ENCODE results near the gene MYH11.
"Not testable (repeated sequence)": the region's sequence is repeated elsewhere in the genome, so short reads cannot be mapped to it uniquely, and the experiment has no call there.

Gene MYH11

GRCh38 chr16:15732416-15732815, 124.4 kb downstream of the MYH11 start:
- no peaks in the 10 kb centered on the region for H4K20me1 ChIP-seq (ENCODE audit: insufficient read depth, low read length, poor library complexity, severe bottlenecking)
- no peak overlapping the region for H3K4me3 ChIP-seq (ENCODE audit: low read length, poor library complexity, severe bottlenecking)
- no peak overlapping the region for H2AFZ ChIP-seq (ENCODE audit: low read length)
- no peaks in the 10 kb centered on the region for H3K9me3 ChIP-seq (ENCODE audit: insufficient read depth, low read depth, low read length)
- no peak overlapping the region for H3K9ac ChIP-seq (ENCODE audit: low read depth, low read length, poor library complexity, severe bottlenecking)
- no peaks in the 10 kb centered on the region for H3K9me2 ChIP-seq (replicated peaks; ENCODE audit: low read depth, low read length)
- no peaks in the 10 kb centered on the region for H3K27me3 ChIP-seq (ENCODE audit: insufficient read depth, low read length, poor library complexity, severe bottlenecking)
- no peaks in the 10 kb centered on the region for H3F3A ChIP-seq (ENCODE audit: low read depth)
- no peaks in the 10 kb centered on the region for H3K79me2 ChIP-seq (ENCODE audit: insufficient read depth, low read length)
- TF ChIP-seq CTCF (conservative IDR thresholded peaks at IDR 0.05; ENCODE audit: low read length) (no peak), EZH2phosphoT487 (IDR thresholded peaks at IDR 0.05; ENCODE audit: borderline replicate concordance) (no peak)
- no peaks in the 10 kb centered on the region for H3K36me3 ChIP-seq (ENCODE audit: insufficient read depth, low read length)
- H3K4me1 ChIP-seq (ENCODE audit: insufficient read depth, low read length, poor library complexity, severe bottlenecking): no peaks in the 10 kb centered on the region
- H3K4me2 ChIP-seq (ENCODE audit: low read depth, low read length, poor library complexity, severe bottlenecking): no peak overlapping the region

DNA sequence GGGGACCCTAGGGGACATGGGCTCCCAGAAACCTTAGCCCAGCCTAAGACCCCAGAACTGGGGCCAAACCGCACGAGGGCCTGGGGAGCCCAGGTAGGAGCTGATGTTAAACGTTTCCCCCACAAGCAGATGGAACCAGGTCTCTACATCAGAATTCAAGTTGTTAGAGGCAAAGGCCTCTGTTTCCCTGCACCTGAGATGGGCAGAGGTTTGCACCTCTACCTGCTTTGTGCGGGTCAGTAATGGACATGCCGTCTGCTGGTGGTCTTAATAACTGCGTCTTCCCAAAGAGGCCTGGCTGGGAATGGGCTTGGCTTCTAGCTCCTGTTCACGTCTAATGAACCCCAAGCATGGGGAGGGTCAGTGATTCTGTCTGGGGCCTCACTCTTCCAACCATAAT, 127.7 kb downstream of the MYH11 start:
- Histone ChIP-seq H3K9me2 (replicated peaks; ENCODE audit: low read depth, low read length) (no peaks in the 10 kb centered on the region), H3K4me2 (ENCODE audit: low read depth, low read length, poor library complexity, severe bottlenecking) (no peak overlapping the region), H3K9ac (ENCODE audit: low read depth, low read length, poor library complexity, severe bottlenecking) (no peak overlapping the region), H3K79me2 (ENCODE audit: insufficient read depth, low read length) (no peaks in the 10 kb centered on the region), H2AFZ (ENCODE audit: low read length) (no peak overlapping the region), H3K27me3 (ENCODE audit: insufficient read depth, low read length, poor library complexity, severe bottlenecking) (no peaks in the 10 kb centered on the region), H3K9me3 (ENCODE audit: insufficient read depth, low read depth, low read length) (no peaks in the 10 kb centered on the region), H3K4me3 (ENCODE audit: low read length, poor library complexity, severe bottlenecking) (no peak overlapping the region), H4K20me1 (ENCODE audit: insufficient read depth, low read length, poor library complexity, severe bottlenecking) (no peaks in the 10 kb centered on the region), H3F3A (ENCODE audit: low read depth) (no peaks in the 10 kb centered on the region), H3K36me3 (ENCODE audit: insufficient read depth, low read length) (peaks cover 4% of the 10 kb centered on the region; the same call in 1 of the 2 replicates), H3K4me1 (ENCODE audit: insufficient read depth, low read length, poor library complexity, severe bottlenecking) (no peaks in the 10 kb centered on the region)
- TF ChIP-seq CTCF (conservative IDR thresholded peaks at IDR 0.05; ENCODE audit: low read length) (no peak), EZH2phosphoT487 (IDR thresholded peaks at IDR 0.05; ENCODE audit: borderline replicate concordance) (no peak)

- H3K9me3 ChIP-seq (ENCODE audit: insufficient read depth, low read depth, low read length); H3K27me3 ChIP-seq (ENCODE audit: insufficient read depth, low read length, poor library complexity, severe bottlenecking); H3K9me2 ChIP-seq (replicated peaks; ENCODE audit: low read depth, low read length); H4K20me1 ChIP-seq (ENCODE audit: insufficient read depth, low read length, poor library complexity, severe bottlenecking); H3K79me2 ChIP-seq (ENCODE audit: insufficient read depth, low read length); H3K9ac ChIP-seq (ENCODE audit: low read depth, low read length, poor library complexity, severe bottlenecking); H3K4me3 ChIP-seq (ENCODE audit: low read length, poor library complexity, severe bottlenecking); H3F3A ChIP-seq (ENCODE audit: low read depth); H3K36me3 ChIP-seq (ENCODE audit: insufficient read depth, low read length); H3K4me2 ChIP-seq (ENCODE audit: low read depth, low read length, poor library complexity, severe bottlenecking); H2AFZ ChIP-seq (ENCODE audit: low read length); H3K4me1 ChIP-seq (ENCODE audit: insufficient read depth, low read length, poor library complexity, severe bottlenecking): not testable (repeated sequence)
These were observed 129.1 kb downstream of the MYH11 start for GRCh38 chr16:15727697-15728096.

DNA sequence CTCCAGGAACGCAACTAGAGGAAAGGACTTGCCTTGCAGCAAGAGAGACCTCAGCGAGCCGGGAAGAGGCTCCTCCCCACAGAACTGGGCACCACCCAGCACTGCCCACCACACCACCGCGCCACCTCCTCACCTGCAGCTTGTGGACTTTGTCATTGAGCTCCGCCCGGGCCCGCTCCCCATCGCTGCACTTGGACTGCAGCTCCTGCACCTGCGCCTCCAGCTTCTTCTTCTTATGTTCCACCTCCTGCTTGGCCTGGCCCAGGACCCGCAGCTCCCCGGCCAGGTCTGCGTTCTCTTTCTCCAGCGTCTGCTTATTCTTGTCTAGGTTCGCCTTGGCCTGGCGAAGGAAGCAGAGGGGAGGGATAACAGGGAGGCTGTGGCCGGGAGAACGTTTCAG, 130.1 kb downstream of the MYH11 start:
- Histone ChIP-seq H3K79me2 (ENCODE audit: insufficient read depth, low read length) (no peaks in the 10 kb centered on the region), H3K4me1 (ENCODE audit: insufficient read depth, low read length, poor library complexity, severe bottlenecking) (no peaks in the 10 kb centered on the region), H3K27me3 (ENCODE audit: insufficient read depth, low read length, poor library complexity, severe bottlenecking) (no peaks in the 10 kb centered on the region), H3K36me3 (ENCODE audit: insufficient read depth, low read length) (peaks cover 4% of the 10 kb centered on the region; the same call in 1 of the 2 replicates), H2AFZ (ENCODE audit: low read length) (no peak overlapping the region), H3K4me2 (ENCODE audit: low read depth, low read length, poor library complexity, severe bottlenecking) (no peak overlapping the region), H3K9me2 (replicated peaks; ENCODE audit: low read depth, low read length) (no peaks in the 10 kb centered on the region), H3K9ac (ENCODE audit: low read depth, low read length, poor library complexity, severe bottlenecking) (no peak overlapping the region), H3F3A (ENCODE audit: low read depth) (no peaks in the 10 kb centered on the region), H3K4me3 (ENCODE audit: low read length, poor library complexity, severe bottlenecking) (no peak overlapping the region), H3K9me3 (ENCODE audit: insufficient read depth, low read depth, low read length) (no peaks in the 10 kb centered on the region), H4K20me1 (ENCODE audit: insufficient read depth, low read length, poor library complexity, severe bottlenecking) (no peaks in the 10 kb centered on the region)
- TF ChIP-seq EZH2phosphoT487 (IDR thresholded peaks at IDR 0.05; ENCODE audit: borderline replicate concordance): no peak
- TF ChIP-seq CTCF (conservative IDR thresholded peaks at IDR 0.05; ENCODE audit: low read length): no peak

All from Loucy (cell line).